Cardiac muscle cell (in vitro differentiated cells and primary cell): ENCODE results near the gene FXYD6. TPM values are rescaled to one million over a fixed set of nuclear protein-coding genes. Genes with fewer than 3 reads are reported as not detected.

Source experiments
- DNase-seq, 2 donors: peaks; one replicate each; pipeline versions ENCODE4 v3.0.0 to v3.0.0-alpha.2; 2010 to 2017; ENCODE audit warnings: low read depth in 1 of 2, low spot score in 1 of 2
- H3K27ac ChIP-seq: fragments of 200-600 bp; sonication (generic); 2 replicates; pipeline ENCODE4 v1.5.1; 2016
- H3K27me3 ChIP-seq: fragments of 200-600 bp; sonication (generic); 2 replicates; pipeline ENCODE4 v1.6.0; 2016; ENCODE audit warnings: control low read depth
- H3K36me3 ChIP-seq: fragments of 200-600 bp; sonication (generic); 2 replicates; pipeline ENCODE4 v1.5.1; 2016; ENCODE audit warnings: control low read depth
- H3K4me1 ChIP-seq: fragments of 200-600 bp; sonication (generic); 2 replicates; pipeline ENCODE4 v1.8.1; 2017; ENCODE audit warnings: low read depth, mild to moderate bottlenecking, mixed run types
- H3K4me3 ChIP-seq: fragments of 200-600 bp; sonication (generic); 2 replicates; pipeline ENCODE4 v1.5.1; 2016; ENCODE audit warnings: mild to moderate bottlenecking
- H3K9me3 ChIP-seq: fragments of 200-600 bp; sonication (generic); 2 replicates; pipeline ENCODE4 v1.5.1; 2017; ENCODE audit warnings: low read depth, mild to moderate bottlenecking, control low read depth
- CTCF ChIP-seq: IDR thresholded peaks from 2 replicates; pipeline ENCODE4 v1.5.1; 2012; ENCODE audit warnings: low read depth, mild to moderate bottlenecking, low read length
- polyA plus RNA-seq: library from polyadenylated mRNA; unstranded; fragments of >200 nt; fragmentation: Nextera tagmentation; extraction: Ambion mirVana; gene quantifications from 2 replicates; pipeline ENCODE4 v1.2.1, GENCODE V29; 2016
- total RNA-seq: library from RNA; depleted of rRNA; stranded (reverse); fragments of >200 nt; gene quantifications from 2 replicates; pipeline ENCODE4 v1.2.3, GENCODE V29; 2016

FXYD6 gene
- total and polyA plus RNA-seq, 2 experiments from 2014 or later = 310 to 403 TPM

GRCh38 chr11:117832511-117832910 is 43.9 kb downstream of the FXYD6 start:
- DNase-seq = no peak
- Histone ChIP-seq H3K27ac (no peak overlapping the region), H3K36me3 (no peaks in the 10 kb centered on the region), H3K4me1 (peaks cover 4% of the 10 kb centered on the region), H3K4me3 (no peak overlapping the region), H3K27me3 (no peaks in the 10 kb centered on the region), H3K9me3 (no peaks in the 10 kb centered on the region)
- TF ChIP-seq CTCF = no peak

GRCh38 chr11:117831661-117832415 is 44.6 kb downstream of the FXYD6 start:
- Histone ChIP-seq H3K4me1 (peaks cover 4% of the 10 kb centered on the region), H3K27ac (no peak overlapping the region), H3K4me3 (no peak overlapping the region), H3K27me3 (no peaks in the 10 kb centered on the region), H3K36me3 (no peaks in the 10 kb centered on the region), H3K9me3 (no peaks in the 10 kb centered on the region)
- DNase-seq = no peak
- no peak for TF ChIP-seq CTCF

DNA sequence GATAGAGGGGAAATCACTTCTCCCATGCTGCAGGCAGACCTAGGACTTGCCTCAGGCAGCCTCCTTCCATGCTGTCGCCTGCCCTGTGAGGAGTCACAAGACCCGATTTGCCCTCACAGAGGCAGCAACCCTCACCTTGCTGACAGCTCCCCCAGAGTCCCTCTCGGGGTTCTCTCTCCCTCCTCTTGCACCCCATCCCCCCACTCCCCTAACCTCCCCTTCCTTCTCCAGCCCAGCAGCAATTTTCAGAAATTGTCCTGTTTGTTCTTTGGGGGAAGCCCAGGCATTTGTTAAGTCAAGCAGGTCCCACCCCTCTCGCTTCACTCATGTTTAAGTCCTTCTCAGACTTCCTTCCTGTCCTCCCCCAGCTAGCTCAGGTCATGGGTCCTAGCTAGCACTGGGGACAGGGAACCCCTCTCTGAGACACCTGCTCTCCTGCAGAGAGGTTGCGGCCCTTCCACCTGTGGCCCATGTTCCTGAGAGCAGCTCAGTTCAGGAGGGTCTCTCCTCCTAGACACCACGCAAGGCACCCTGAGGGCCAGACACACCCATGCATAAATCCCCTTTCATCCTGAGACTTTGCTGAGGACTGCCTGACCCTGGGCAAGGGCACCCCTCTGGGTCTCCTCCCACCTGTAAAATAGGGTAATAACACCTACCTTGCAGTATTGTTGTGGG is 45.6 kb downstream of the FXYD6 start:
- DNase-seq = no peak
- Histone ChIP-seq H3K4me1 (peaks cover 4% of the 10 kb centered on the region), H3K27me3 (no peaks in the 10 kb centered on the region), H3K36me3 (no peaks in the 10 kb centered on the region), H3K27ac (no peak overlapping the region), H3K4me3 (no peak overlapping the region), H3K9me3 (no peaks in the 10 kb centered on the region)
- no peak for TF ChIP-seq CTCF

DNA sequence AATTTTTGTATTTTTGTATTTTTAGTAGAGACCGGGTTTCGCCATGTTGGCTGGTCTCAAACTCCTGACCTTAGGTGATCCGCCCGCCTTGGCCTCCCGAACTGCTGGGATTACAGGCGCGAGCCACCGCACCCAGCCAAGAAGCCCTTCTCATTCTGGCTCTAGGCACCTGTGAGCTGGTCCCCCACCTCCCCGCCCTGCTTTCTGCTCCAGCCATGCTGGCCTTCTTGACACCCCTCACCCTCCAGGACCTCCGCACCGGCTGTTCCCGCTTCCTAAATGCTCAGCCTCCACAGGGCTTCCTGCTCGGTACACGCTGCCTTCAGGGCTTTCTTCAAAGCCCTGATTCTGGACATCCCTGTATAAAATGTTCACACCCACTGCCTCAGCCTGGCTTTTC is 46.4 kb downstream of the FXYD6 start:
- no peak for DNase-seq
- TF ChIP-seq CTCF = no peak
- H3K27me3 ChIP-seq = no peaks in the 10 kb centered on the region

GRCh38 chr11:117829369-117829725 is 47.1 kb downstream of the FXYD6 start:
- peaks cover 4% of the 10 kb centered on the region for H3K4me1 ChIP-seq
- H3K9me3 ChIP-seq = no peaks in the 10 kb centered on the region
- H3K27me3 ChIP-seq = no peaks in the 10 kb centered on the region
- no peak overlapping the region for H3K27ac ChIP-seq
- H3K4me3 ChIP-seq = no peak overlapping the region
- no peak for TF ChIP-seq CTCF
- no peaks in the 10 kb centered on the region for H3K36me3 ChIP-seq
- DNase-seq = no peak

More for the DNA sequence above, 46.4 kb downstream of the FXYD6 start:
- Histone ChIP-seq H3K27ac (no peak overlapping the region), H3K4me3 (no peak overlapping the region), H3K36me3 (no peaks in the 10 kb centered on the region), H3K9me3 (no peaks in the 10 kb centered on the region), H3K4me1 (peaks cover 4% of the 10 kb centered on the region)
